Thoracic aorta (tissue), 2 donors: Measurements from ENCODE around the gene CDYL. TPM values are rescaled to one million over a fixed set of nuclear protein-coding genes. Genes with fewer than 3 reads are reported as not detected.

Experiments
- ATAC-seq: fragments of 150-250 bp; one replicate; pipeline ENCODE4 v1.8.0; 2017; ENCODE audit warnings: low read depth; ENCODE audit not compliant: insufficient number of reproducible peaks, low FRiP score
- DNase-seq: peaks from one replicate; pipeline ENCODE4 v3.0.0-alpha.2; 2020; ENCODE audit warnings: low spot score
- H3K27ac ChIP-seq, 2 donors: fragments of 200-600 bp; sonication (generic); 1 replicate in 1 of 2; 2 replicates in 1 of 2; pipeline ENCODE4 v1.5.1; 2016; ENCODE audit warnings: mild to moderate bottlenecking in 2 of 2, moderate library complexity in 2 of 2
- H3K27me3 ChIP-seq: fragments of 200-600 bp; sonication (generic); replicated peaks from 2 replicates; pipeline ENCODE4 v1.6.0; 2016; ENCODE audit warnings: mild to moderate bottlenecking; ENCODE audit not compliant: insufficient read depth
- H3K36me3 ChIP-seq: fragments of 200-600 bp; sonication (generic); one replicate; pipeline ENCODE4 v1.5.1; 2016
- H3K4me1 ChIP-seq, 2 donors: fragments of 200-600 bp; sonication (generic); 1 replicate in 1 of 2; 2 replicates in 1 of 2; pipeline versions ENCODE4 v1.5.1 to v1.6.0; 2016; ENCODE audit warnings: low read depth in 2 of 2, mild to moderate bottlenecking in 1 of 2; ENCODE audit not compliant: control insufficient read depth in 1 of 2
- H3K4me3 ChIP-seq: fragments of 200-600 bp; sonication (generic); 2 replicates; pipeline ENCODE4 v1.5.1; 2016; ENCODE audit warnings: mild to moderate bottlenecking
- H3K9me3 ChIP-seq: fragments of 200-600 bp; sonication (generic); 2 replicates; pipeline ENCODE4 v1.5.1; 2016
- total RNA-seq, 2 donors: library from RNA; depleted of rRNA; stranded (reverse); fragments of >200 nt; gene quantifications; one replicate each; pipeline versions ENCODE4 v1.1.0 to v1.2.3, GENCODE V29; 2016
- TF ChIP-seq, protein P1 (sequence below): fragments of 200-600 bp; sonication (generic); IDR thresholded peaks from one replicate; pipeline ENCODE4 v1.5.1; 2019; ENCODE audit warnings: antibody characterized with exemption

CDYL gene
- total RNA-seq, 2 donors from 2014 or later: 22.7 to 38.2 TPM

DNA sequence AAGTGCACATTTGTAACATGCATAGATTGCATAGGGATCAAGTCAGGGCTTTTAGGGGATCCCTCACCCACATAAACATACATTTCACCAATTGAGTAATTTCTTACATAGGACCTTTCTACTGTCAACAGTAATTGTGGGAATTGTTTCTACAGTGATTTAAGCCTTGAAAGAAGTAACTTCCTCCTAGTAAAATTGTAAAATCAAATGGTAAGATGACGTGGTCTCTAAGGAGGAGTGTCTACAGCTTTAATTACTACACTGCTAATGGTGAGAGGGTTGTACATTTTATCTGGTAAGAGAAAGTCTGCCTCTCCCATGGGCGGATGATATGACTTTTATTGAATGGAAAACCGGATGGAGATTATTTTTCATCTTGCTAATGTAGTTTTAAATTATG, 129.6 kb downstream of the CDYL start:
- H3K4me3 ChIP-seq: no peak overlapping the region
- no peaks in the 10 kb centered on the region for H3K27me3 ChIP-seq
- ATAC-seq: no peak
- no peaks in the 10 kb centered on the region for H3K9me3 ChIP-seq
- TF ChIP-seq, protein P1, sequence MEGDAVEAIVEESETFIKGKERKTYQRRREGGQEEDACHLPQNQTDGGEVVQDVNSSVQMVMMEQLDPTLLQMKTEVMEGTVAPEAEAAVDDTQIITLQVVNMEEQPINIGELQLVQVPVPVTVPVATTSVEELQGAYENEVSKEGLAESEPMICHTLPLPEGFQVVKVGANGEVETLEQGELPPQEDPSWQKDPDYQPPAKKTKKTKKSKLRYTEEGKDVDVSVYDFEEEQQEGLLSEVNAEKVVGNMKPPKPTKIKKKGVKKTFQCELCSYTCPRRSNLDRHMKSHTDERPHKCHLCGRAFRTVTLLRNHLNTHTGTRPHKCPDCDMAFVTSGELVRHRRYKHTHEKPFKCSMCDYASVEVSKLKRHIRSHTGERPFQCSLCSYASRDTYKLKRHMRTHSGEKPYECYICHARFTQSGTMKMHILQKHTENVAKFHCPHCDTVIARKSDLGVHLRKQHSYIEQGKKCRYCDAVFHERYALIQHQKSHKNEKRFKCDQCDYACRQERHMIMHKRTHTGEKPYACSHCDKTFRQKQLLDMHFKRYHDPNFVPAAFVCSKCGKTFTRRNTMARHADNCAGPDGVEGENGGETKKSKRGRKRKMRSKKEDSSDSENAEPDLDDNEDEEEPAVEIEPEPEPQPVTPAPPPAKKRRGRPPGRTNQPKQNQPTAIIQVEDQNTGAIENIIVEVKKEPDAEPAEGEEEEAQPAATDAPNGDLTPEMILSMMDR: no peak
- no peak for DNase-seq
- no peak overlapping the region for H3K27ac ChIP-seq
- H3K36me3 ChIP-seq: no peaks in the 10 kb centered on the region
- H3K4me1 ChIP-seq: peaks cover 7 to 23% of the 10 kb centered on the region in 2 donors

DNA sequence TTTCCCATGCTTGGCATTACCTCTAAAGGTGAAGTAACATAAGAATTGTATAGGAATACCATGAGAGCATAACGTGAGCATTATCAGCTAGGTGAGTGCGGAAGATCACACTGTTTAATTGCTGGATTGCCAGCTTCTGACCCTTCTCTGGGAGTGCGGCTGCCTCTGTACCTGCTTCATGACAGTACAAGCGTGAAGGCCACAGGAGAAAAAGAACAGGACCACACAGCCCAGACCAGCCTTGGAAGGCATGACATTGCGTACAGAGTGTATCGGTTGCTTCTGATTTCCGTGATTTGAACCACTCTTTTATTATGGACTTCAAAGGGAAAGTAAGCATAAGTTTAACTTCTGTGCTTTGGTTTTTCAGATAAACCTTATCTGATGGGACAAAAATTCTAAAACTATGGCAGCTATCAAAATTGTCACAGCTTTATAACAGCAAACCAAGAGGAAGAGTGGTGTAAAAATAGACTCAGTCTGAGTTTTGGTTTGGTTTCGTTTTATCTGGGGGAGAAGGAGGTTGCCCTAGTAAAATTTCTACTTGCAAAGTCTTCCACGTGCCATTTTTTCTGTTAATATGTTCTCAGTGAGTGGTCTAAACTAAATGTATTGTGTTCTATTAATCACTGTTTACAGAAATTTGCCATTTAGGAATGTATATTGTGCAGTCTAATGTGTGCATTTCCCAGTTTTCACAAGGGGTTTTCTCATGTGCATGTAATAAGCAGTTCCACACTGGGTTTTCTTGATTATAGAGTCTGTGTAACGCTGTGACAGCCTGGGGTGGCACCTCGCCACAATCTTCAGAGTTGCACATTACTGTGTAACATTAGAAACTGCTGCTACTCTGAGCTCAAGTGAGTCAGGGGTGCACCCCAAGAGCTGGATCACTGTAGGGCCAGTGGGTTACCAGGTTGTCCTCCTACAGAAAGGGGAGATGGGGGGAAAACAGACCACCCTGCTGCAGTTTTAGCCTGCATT, 130.4 kb downstream of the CDYL start:
- ATAC-seq: no peak
- TF ChIP-seq, protein P1: no peak
- H3K4me3 ChIP-seq: peak overlapping the region; percentile 18
- DNase-seq: no peak
- H3K27ac ChIP-seq: no peak overlapping the region
- H3K27me3 ChIP-seq: no peaks in the 10 kb centered on the region
- no peaks in the 10 kb centered on the region for H3K9me3 ChIP-seq
- no peaks in the 10 kb centered on the region for H3K36me3 ChIP-seq
- peaks cover 7 to 23% of the 10 kb centered on the region in 2 donors for H3K4me1 ChIP-seq

DNA sequence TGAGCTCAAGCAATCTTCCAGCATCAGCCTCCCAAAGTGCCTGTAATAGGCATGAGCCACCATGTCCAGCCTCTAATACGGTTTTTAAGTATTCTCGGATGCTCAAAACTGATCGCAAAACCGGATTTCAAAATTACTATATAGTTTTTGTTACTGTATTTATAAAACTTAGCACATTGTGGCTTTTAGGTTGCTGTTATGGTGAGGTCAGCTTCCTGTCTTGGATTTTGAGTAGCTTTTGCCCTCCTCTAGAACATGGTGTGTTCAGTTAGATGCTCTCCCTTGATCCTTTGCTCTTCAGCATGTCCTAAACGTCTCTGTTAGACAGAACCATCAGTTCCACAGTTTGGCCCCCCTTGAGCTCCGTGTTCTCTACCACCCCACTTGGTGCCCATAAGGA, 131.4 kb downstream of the CDYL start:
- Histone ChIP-seq H3K9me3 (no peaks in the 10 kb centered on the region), H3K27ac (no peak overlapping the region), H3K4me1 (peaks cover 7 to 28% of the 10 kb centered on the region in 2 donors), H3K27me3 (no peaks in the 10 kb centered on the region), H3K36me3 (no peaks in the 10 kb centered on the region), H3K4me3 (no peak overlapping the region)
- DNase-seq: no peak
- TF ChIP-seq, protein P1: no peak
- ATAC-seq: no peak

DNA sequence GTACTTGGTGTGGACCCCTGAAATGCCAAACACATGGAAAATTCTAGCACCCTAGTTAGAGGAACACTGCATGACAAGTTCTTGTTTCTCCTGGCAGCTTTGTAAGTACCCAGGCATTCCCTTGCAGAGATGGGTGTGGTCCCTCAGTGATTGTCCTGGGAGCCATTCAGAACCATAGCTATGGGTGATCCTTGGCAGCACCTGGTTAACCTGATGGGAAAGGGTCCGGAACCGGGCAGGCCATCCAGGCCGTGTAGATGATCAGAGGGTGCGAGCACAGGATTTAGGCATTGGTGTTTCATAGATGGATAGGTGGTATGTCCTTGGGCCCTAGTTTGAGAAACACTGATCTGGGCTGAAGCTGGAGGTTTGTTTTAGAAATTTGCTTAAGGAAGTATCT, 131.9 kb downstream of the CDYL start:
- Histone ChIP-seq H3K27me3 (no peaks in the 10 kb centered on the region), H3K36me3 (no peaks in the 10 kb centered on the region), H3K4me1 (peaks cover 9 to 32% of the 10 kb centered on the region in 2 donors), H3K9me3 (no peaks in the 10 kb centered on the region), H3K4me3 (no peak overlapping the region), H3K27ac (no peak overlapping the region)
- TF ChIP-seq, protein P1: no peak
- no peak for ATAC-seq
- DNase-seq: no peak

DNA sequence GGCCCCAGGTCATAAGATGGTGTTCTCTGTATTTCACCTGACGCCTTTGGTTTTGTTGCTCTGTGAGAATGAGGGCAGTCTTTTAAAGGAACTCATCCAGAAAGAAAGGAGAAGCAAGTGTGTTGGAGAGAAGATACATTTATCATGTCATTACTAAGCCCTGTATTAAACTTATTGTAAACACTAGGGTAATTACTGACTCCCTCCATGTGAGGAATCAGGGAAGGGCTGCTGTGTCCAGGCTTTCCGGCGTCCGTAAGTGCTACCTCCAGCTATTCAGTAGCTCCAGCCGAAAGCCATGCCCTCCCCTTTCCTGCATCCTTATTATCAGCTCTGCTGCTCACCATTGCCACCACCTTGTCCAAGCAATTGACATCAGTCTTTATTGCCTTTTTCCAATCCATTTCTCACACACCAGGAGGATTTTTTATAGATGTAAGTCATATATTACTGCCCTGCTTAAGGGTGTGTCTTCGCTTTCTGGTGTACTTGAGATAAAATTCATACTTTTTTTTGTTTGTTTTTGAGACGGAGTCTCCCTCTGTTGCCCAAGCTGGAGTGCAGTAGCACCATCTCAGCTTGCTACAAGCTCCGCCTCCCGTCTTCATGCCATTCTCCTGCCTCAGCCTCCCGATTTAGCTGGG, 133.0 kb downstream of the CDYL start:
- no peak for DNase-seq
- Histone ChIP-seq H3K27me3 (no peaks in the 10 kb centered on the region), H3K36me3 (no peaks in the 10 kb centered on the region), H3K9me3 (no peaks in the 10 kb centered on the region), H3K27ac (no peak overlapping the region), H3K4me1 (peaks cover 18 to 44% of the 10 kb centered on the region in 2 donors), H3K4me3 (no peak overlapping the region)
- TF ChIP-seq, protein P1: no peak
- no peak for ATAC-seq
